Smooth muscle cell (in vitro differentiated cells): ENCODE results near the gene ESYT2. TPM values are rescaled to one million over a fixed set of nuclear protein-coding genes. Genes with fewer than 3 reads are reported as not detected.

ENCODE experiments used
- DNase-seq: peaks from one replicate; lab custom pipeline; 2025; ENCODE audit not compliant: unreplicated experiment; lab: John Stamatoyannopoulos, UW
- H2AFZ ChIP-seq: fragments of 200-600 bp; sonication (generic); 2 replicates; pipeline ENCODE4 v1.6.0; 2016; ENCODE audit warnings: antibody characterized with exemption, low read depth, mild to moderate bottlenecking
- H3F3A ChIP-seq: fragments of 200-600 bp; sonication (generic); 2 replicates; pipeline ENCODE4 v1.6.0; 2017; ENCODE audit warnings: antibody characterized with exemption, low read depth
- H3K27ac ChIP-seq: fragments of 200-600 bp; sonication (generic); 2 replicates; pipeline ENCODE4 v1.5.1; 2016; ENCODE audit warnings: low read depth, mild to moderate bottlenecking
- H3K27me3 ChIP-seq: fragments of 200-600 bp; sonication (generic); 2 replicates; pipeline ENCODE4 v1.6.1; 2016; ENCODE audit warnings: low read depth, mild to moderate bottlenecking
- H3K36me3 ChIP-seq: fragments of 200-600 bp; sonication (generic); 2 replicates; pipeline ENCODE4 v1.5.1; 2016; ENCODE audit warnings: low read depth
- H3K4me1 ChIP-seq: fragments of 200-600 bp; sonication (generic); 2 replicates; pipeline ENCODE4 v1.5.1; 2016; ENCODE audit warnings: low read depth
- H3K4me2 ChIP-seq: fragments of 200-600 bp; sonication (generic); 2 replicates; pipeline ENCODE4 v1.6.0; 2016; ENCODE audit warnings: mild to moderate bottlenecking
- H3K4me3 ChIP-seq: fragments of 200-600 bp; sonication (generic); 2 replicates; pipeline ENCODE4 v1.5.1; 2016; ENCODE audit warnings: mild to moderate bottlenecking
- H3K79me2 ChIP-seq: fragments of 200-600 bp; sonication (generic); 2 replicates; pipeline ENCODE4 v1.6.0; 2016; ENCODE audit warnings: low read depth, mild to moderate bottlenecking
- H3K9ac ChIP-seq: fragments of 200-600 bp; sonication (generic); 2 replicates; pipeline ENCODE4 v1.6.0; 2016; ENCODE audit warnings: low read depth
- H3K9me3 ChIP-seq: fragments of 200-600 bp; sonication (generic); replicated peaks from 2 replicates; pipeline ENCODE4 v1.5.1; 2016; ENCODE audit warnings: low read depth
- H4K20me1 ChIP-seq: fragments of 200-600 bp; sonication (generic); 2 replicates; pipeline ENCODE4 v1.6.0; 2016; ENCODE audit warnings: low read depth
- CTCF ChIP-seq: fragments of 200-600 bp; sonication (generic); IDR thresholded peaks from 2 replicates; pipeline ENCODE4 v1.5.1; 2017; ENCODE audit warnings: borderline replicate concordance, mild to moderate bottlenecking, antibody characterized with exemption; ENCODE audit not compliant: insufficient read depth, poor library complexity, severe bottlenecking
- WGBS: methylation state at CpG from one replicate; pipeline ENCODE4 v1.1.7; 2016; ENCODE audit warnings: low lambda C conversion rate; 5-methylcytosine and 5-hydroxymethylcytosine counted together
- polyA plus RNA-seq: library from polyadenylated mRNA; unstranded; fragments of >200 nt; fragmentation: Nextera tagmentation; extraction: Ambion mirVana; gene quantifications from 2 replicates; pipeline ENCODE4 v1.2.1, GENCODE V29; 2016
- total RNA-seq: library from RNA; depleted of rRNA; stranded (reverse); fragments of >200 nt; gene quantifications from 2 replicates; pipeline ENCODE4 v1.2.3, GENCODE V29; 2014

Gene ESYT2
- total and polyA plus RNA-seq, 2 experiments from 2014 or later, result 27.9 to 69.4 TPM

- H3F3A ChIP-seq, result no peaks in the 10 kb centered on the region
- no peak for TF ChIP-seq CTCF
- no peak overlapping the region for H3K27ac ChIP-seq
- H3K9me3 ChIP-seq, result no peaks in the 10 kb centered on the region
- no peaks in the 10 kb centered on the region for H4K20me1 ChIP-seq
- H3K9ac ChIP-seq, result no peak overlapping the region
- H3K27me3 ChIP-seq, result no peaks in the 10 kb centered on the region
- no peak for DNase-seq
- H3K4me3 ChIP-seq, result no peak overlapping the region
- H2AFZ ChIP-seq, result no peak overlapping the region
- H3K36me3 ChIP-seq, result peaks cover 4% of the 10 kb centered on the region
- no peaks in the 10 kb centered on the region for H3K4me1 ChIP-seq
- no peak overlapping the region for H3K4me2 ChIP-seq
- H3K79me2 ChIP-seq, result no peaks in the 10 kb centered on the region
- 96% methylated on average over 12 of the region's 12 CpGs for WGBS
Observed at GRCh38 chr7:158761945-158762344, 67.4 kb downstream of the ESYT2 start.

GRCh38 chr7:158760936-158761335 is 68.4 kb downstream of the ESYT2 start:
- H3F3A ChIP-seq, result no peaks in the 10 kb centered on the region
- H3K79me2 ChIP-seq, result no peaks in the 10 kb centered on the region
- H3K27ac ChIP-seq, result no peak overlapping the region
- no peak overlapping the region for H2AFZ ChIP-seq
- H3K9me3 ChIP-seq, result no peaks in the 10 kb centered on the region
- 89% methylated on average over 8 of the region's 8 CpGs for WGBS
- TF ChIP-seq CTCF, result no peak
- no peak for DNase-seq
- H3K4me1 ChIP-seq, result no peaks in the 10 kb centered on the region
- H3K4me3 ChIP-seq, result no peak overlapping the region
- no peaks in the 10 kb centered on the region for H4K20me1 ChIP-seq
- no peak overlapping the region for H3K9ac ChIP-seq
- no peak overlapping the region for H3K4me2 ChIP-seq
- peaks cover 4% of the 10 kb centered on the region for H3K36me3 ChIP-seq
- H3K27me3 ChIP-seq, result no peaks in the 10 kb centered on the region

GRCh38 chr7:158760445-158760764 is 68.9 kb downstream of the ESYT2 start:
- no peak overlapping the region for H3K4me2 ChIP-seq
- H4K20me1 ChIP-seq, result no peaks in the 10 kb centered on the region
- H3F3A ChIP-seq, result no peaks in the 10 kb centered on the region
- H3K79me2 ChIP-seq, result no peaks in the 10 kb centered on the region
- H3K36me3 ChIP-seq, result peaks cover 4% of the 10 kb centered on the region
- H3K27ac ChIP-seq, result no peak overlapping the region
- H2AFZ ChIP-seq, result no peak overlapping the region
- H3K4me1 ChIP-seq, result no peaks in the 10 kb centered on the region
- no peaks in the 10 kb centered on the region for H3K27me3 ChIP-seq
- H3K9me3 ChIP-seq, result no peaks in the 10 kb centered on the region
- no peak overlapping the region for H3K9ac ChIP-seq
- no peak overlapping the region for H3K4me3 ChIP-seq
- no peak for DNase-seq
- TF ChIP-seq CTCF, result no peak
- WGBS, result 93% methylated on average over 3 of the region's 3 CpGs

- Histone ChIP-seq H3K9ac (no peak overlapping the region), H3F3A (no peaks in the 10 kb centered on the region), H3K36me3 (peaks cover 4% of the 10 kb centered on the region), H3K4me3 (no peak overlapping the region), H3K4me1 (no peaks in the 10 kb centered on the region), H3K27ac (no peak overlapping the region), H2AFZ (no peak overlapping the region), H3K9me3 (no peaks in the 10 kb centered on the region), H3K79me2 (no peaks in the 10 kb centered on the region), H4K20me1 (peaks cover 4% of the 10 kb centered on the region), H3K27me3 (no peaks in the 10 kb centered on the region), H3K4me2 (no peak overlapping the region)
- no peak for DNase-seq
- TF ChIP-seq CTCF, result no peak
- WGBS, result 95% methylated on average over 14 of the region's 14 CpGs
Observed at GRCh38 chr7:158759749-158760444, 69.4 kb downstream of the ESYT2 start.
